Left ventricle myocardium inferior (tissue), 1 donor: ENCODE measurements around the gene OR4N5. TPM values are rescaled to one million over a fixed set of nuclear protein-coding genes. Genes with fewer than 3 reads are reported as not detected.

Experiments used
- DNase-seq: peaks from one replicate; pipeline ENCODE4 v3.0.0-alpha.2; 2020
- H3K27ac ChIP-seq: fragments of 200-600 bp; replicated peaks from 2 replicates; pipeline ENCODE4 v1.8.0; 2021
- H3K27me3 ChIP-seq: fragments of 200-600 bp; 2 replicates; pipeline ENCODE4 v1.8.0; 2021; ENCODE audit warnings: low read depth
- H3K36me3 ChIP-seq: fragments of 200-600 bp; 2 replicates; pipeline ENCODE4 v1.8.0; 2021
- H3K4me1 ChIP-seq: fragments of 200-600 bp; 2 replicates; pipeline ENCODE4 v1.8.0; 2021
- H3K4me3 ChIP-seq: fragments of 200-600 bp; 2 replicates; pipeline ENCODE4 v1.8.0; 2021; ENCODE audit warnings: mild to moderate bottlenecking, moderate library complexity
- H3K9me3 ChIP-seq: fragments of 200-600 bp; replicated peaks from 2 replicates; pipeline ENCODE4 v1.8.0; 2021
- intact Hi-C: fragments of 100-400 bp; cut with micrococcal nuclease; formaldehyde crosslinking; loops from one replicate; pipeline ENCODE4 v1.11.0; 2022
- total RNA-seq: library from RNA; stranded (reverse); fragmentation: NEBNext Ultra II Directional; extraction: Animal tissue kit (Norgen Biotek cat#: 25700); gene quantifications from one replicate; pipeline ENCODE4 v1.2.1, GENCODE V29; 2021
- TF ChIP-seq, protein P1 (sequence below): fragments of 200-600 bp; IDR thresholded peaks from 2 replicates; pipeline ENCODE4 v1.8.0; 2021; ENCODE audit warnings: antibody characterized with exemption, mild to moderate bottlenecking, borderline replicate concordance
- donor health status: DM: no; HTN: yes; CAD: no; lungs with severe emphysema.

OR4N5 gene
- total RNA-seq, 1 donor from 2014 or later = not detected

DNA sequence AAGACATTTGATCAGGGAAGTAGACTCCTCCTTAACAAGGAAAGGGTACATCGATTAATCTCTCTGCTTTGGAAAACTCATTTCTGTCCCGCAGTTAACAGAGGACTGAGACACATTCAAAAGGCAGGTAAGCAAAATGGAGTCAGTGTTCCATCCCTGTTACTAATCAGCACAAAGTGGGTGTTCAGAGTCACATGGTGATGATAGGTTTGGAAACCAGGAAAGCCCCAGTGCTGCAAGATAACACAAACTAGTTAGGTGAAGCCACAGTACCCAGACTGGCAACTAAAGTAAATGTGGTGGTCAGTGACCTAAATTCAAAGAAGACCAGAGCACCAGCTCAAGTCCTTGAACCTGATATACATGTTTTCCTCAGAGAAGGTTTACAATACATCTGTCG is 26.3 kb upstream of the OR4N5 start:
- Histone ChIP-seq H3K36me3 (no peaks in the 10 kb centered on the region), H3K27ac (no peak overlapping the region), H3K4me3 (no peak overlapping the region), H3K9me3 (peaks cover 5% of the 10 kb centered on the region), H3K27me3 (no peaks in the 10 kb centered on the region), H3K4me1 (no peaks in the 10 kb centered on the region)
- no peak for DNase-seq
- TF ChIP-seq, protein P1, sequence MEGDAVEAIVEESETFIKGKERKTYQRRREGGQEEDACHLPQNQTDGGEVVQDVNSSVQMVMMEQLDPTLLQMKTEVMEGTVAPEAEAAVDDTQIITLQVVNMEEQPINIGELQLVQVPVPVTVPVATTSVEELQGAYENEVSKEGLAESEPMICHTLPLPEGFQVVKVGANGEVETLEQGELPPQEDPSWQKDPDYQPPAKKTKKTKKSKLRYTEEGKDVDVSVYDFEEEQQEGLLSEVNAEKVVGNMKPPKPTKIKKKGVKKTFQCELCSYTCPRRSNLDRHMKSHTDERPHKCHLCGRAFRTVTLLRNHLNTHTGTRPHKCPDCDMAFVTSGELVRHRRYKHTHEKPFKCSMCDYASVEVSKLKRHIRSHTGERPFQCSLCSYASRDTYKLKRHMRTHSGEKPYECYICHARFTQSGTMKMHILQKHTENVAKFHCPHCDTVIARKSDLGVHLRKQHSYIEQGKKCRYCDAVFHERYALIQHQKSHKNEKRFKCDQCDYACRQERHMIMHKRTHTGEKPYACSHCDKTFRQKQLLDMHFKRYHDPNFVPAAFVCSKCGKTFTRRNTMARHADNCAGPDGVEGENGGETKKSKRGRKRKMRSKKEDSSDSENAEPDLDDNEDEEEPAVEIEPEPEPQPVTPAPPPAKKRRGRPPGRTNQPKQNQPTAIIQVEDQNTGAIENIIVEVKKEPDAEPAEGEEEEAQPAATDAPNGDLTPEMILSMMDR = no peak
- intact Hi-C loops = no loop called here

DNA sequence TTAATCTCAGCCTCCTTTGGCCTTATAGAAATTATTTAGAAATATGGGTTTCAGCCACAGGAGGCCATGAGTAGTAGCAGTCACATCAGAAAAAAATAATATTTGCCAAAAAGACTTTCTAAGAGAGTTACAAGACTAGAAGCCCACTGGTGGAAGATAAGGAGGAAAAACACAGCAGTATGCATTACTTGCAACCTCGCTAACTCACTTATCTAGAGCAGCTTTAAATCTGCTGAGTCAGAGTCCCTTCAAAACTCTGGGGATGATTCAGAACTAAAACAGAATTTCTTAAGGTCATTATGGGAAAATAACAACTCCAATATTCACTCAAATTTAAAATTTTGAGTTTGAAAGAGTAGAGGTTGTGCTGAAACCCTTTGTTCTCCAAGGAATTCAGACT is 21.9 kb upstream of the OR4N5 start:
- no peaks in the 10 kb centered on the region for H3K4me1 ChIP-seq
- no peak overlapping the region for H3K4me3 ChIP-seq
- intact Hi-C loops = no loop called here
- no peak for DNase-seq
- H3K27me3 ChIP-seq = no peaks in the 10 kb centered on the region
- H3K36me3 ChIP-seq = no peaks in the 10 kb centered on the region
- TF ChIP-seq, protein P1 = no peak
- no peak overlapping the region for H3K27ac ChIP-seq
- H3K9me3 ChIP-seq = peaks cover 41% of the 10 kb centered on the region

DNA sequence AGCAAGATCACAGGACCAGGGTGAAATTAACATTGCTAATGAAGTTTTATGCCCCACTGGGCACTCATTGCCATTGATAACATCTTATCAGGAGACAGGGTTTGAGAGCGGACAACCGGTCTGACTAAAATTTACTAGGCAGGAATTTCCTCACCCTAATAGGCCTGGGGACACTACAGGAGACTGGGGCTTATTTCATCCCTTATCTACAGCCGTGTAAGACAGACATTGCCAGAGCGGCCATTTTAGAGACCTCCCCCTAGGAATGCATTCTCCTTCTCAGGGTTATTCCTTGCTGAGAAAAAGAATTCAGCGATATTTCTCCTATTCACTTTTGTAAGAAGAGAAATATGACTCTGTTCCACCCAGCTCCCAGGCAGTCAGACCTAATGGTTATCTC is 19.8 kb upstream of the OR4N5 start:
- Histone ChIP-seq H3K27me3 (no peaks in the 10 kb centered on the region), H3K9me3 (peaks cover 53% of the 10 kb centered on the region), H3K4me1 (no peaks in the 10 kb centered on the region), H3K27ac (no peak overlapping the region), H3K36me3 (no peaks in the 10 kb centered on the region), H3K4me3 (no peak overlapping the region)
- no peak for DNase-seq
- intact Hi-C loops = no loop called here
- TF ChIP-seq, protein P1 = no peak

DNA sequence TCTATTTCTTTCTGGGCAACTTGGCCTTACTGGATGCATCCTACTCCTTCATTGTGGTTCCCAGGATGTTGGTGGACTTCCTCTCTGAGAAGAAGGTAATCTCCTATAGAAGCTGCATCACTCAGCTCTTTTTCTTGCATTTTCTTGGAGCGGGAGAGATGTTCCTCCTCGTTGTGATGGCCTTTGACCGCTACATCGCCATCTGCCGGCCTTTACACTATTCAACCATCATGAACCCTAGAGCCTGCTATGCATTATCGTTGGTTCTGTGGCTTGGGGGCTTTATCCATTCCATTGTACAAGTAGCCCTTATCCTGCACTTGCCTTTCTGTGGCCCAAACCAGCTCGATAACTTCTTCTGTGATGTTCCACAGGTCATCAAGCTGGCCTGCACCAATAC is 5.3 kb downstream of the OR4N5 start:
- no peak for DNase-seq
- TF ChIP-seq, protein P1 = no peak
- no peak overlapping the region for H3K4me3 ChIP-seq
- intact Hi-C loops = no loop called here
- no peaks in the 10 kb centered on the region for H3K36me3 ChIP-seq
- H3K9me3 ChIP-seq = peaks cover 15% of the 10 kb centered on the region
- H3K4me1 ChIP-seq = no peaks in the 10 kb centered on the region
- no peaks in the 10 kb centered on the region for H3K27me3 ChIP-seq
- H3K27ac ChIP-seq = no peak overlapping the region

DNA sequence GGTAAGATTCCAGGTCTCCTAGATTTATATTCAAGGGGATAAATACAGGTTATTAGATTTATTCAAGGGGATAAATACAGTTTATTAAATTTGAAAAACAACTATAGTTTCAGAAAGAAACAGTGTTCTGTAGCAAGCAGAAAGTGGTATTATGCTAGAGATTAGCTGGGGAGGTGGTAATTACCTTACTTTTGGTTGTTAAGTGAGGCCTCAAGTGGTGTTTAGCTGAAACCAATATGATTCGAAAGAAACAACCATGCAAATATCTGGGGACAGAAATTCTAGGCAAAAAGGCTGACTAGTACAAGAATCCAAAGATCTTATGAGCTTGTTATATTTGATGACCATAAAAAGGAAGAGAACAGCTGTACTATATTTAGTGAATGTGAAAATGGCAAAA is 6.2 kb downstream of the OR4N5 start:
- intact Hi-C loops = no loop called here
- H3K4me3 ChIP-seq = no peak overlapping the region
- no peaks in the 10 kb centered on the region for H3K36me3 ChIP-seq
- no peak overlapping the region for H3K27ac ChIP-seq
- no peak for DNase-seq
- H3K9me3 ChIP-seq = peaks cover 16% of the 10 kb centered on the region
- H3K4me1 ChIP-seq = no peaks in the 10 kb centered on the region
- no peaks in the 10 kb centered on the region for H3K27me3 ChIP-seq
- TF ChIP-seq, protein P1 = no peak

DNA sequence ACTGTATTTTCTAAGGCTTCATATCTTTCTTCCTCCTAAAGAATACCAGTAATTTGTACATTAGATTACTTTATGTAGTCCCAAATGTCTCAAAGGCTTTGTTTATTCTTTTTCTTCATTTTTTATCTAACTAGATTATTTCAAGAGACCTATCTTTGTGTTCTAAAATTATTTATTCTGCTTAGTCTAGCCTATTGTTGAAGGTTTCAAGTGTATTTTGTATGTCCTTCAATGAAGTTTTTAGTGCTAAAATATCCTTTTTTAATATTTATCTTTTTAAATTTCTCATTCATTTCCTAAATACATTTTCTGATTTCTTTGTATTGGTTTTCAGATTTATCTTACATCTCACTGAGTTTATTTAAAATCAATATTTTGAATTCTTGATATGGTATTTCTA is 25.8 kb downstream of the OR4N5 start:
- TF ChIP-seq, protein P1 = no peak
- intact Hi-C loops = no loop called here
- H3K27me3 ChIP-seq = no peaks in the 10 kb centered on the region
- H3K27ac ChIP-seq = no peak overlapping the region
- no peaks in the 10 kb centered on the region for H3K36me3 ChIP-seq
- DNase-seq = no peak
- peaks cover 63% of the 10 kb centered on the region for H3K9me3 ChIP-seq
- H3K4me1 ChIP-seq = no peaks in the 10 kb centered on the region
- H3K4me3 ChIP-seq = no peak overlapping the region
